Erythroblast (primary cell): ENCODE data around the gene RANBP17.

Experiments used
- GATA1 ChIP-seq: IDR thresholded peaks from 2 replicates; pipeline ENCODE4 v1.6.1; 2011; ENCODE audit warnings: low read depth, mild to moderate bottlenecking, control low read depth, low read length, moderate library complexity
- POLR2A ChIP-seq: IDR thresholded peaks from 2 replicates; pipeline ENCODE4 v1.6.1; 2011; ENCODE audit warnings: mild to moderate bottlenecking, low read length

DNA sequence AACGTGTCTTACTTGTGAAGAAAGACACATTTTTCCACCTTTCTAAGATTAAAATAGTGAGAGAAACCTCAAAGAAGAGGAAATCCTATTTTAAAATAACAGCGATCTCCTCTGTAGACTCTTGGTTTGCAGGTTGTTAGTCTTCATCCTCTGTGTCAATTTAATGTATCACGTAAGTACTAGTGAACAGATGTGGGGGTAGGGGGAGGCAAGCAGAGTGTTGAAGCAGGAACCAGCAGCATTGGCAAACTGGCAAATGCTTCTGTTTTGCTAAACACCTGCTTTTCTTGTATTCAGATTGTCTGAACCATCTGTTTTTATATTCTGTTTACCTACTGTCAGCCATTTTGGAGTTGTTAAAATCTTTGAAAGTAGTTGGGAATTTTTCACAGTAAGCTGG is 288.0 kb downstream of the RANBP17 start:
- TF ChIP-seq POLR2A = no peak
- TF ChIP-seq GATA1 = no peak
